22Rv1 (cell line): Measurements from ENCODE around the gene SORL1.

Source experiments
- CTCF ChIP-seq: fragments of 450-650 bp; IDR thresholded peaks from 2 replicates; pipeline ENCODE4 v1.5.1; 2017; ENCODE audit warnings: mild to moderate bottlenecking
- ZFX ChIP-seq: fragments of 450-650 bp; IDR thresholded peaks from 2 replicates; pipeline ENCODE4 v1.6.1; 2017; ENCODE audit warnings: antibody characterized with exemption, borderline replicate concordance

DNA sequence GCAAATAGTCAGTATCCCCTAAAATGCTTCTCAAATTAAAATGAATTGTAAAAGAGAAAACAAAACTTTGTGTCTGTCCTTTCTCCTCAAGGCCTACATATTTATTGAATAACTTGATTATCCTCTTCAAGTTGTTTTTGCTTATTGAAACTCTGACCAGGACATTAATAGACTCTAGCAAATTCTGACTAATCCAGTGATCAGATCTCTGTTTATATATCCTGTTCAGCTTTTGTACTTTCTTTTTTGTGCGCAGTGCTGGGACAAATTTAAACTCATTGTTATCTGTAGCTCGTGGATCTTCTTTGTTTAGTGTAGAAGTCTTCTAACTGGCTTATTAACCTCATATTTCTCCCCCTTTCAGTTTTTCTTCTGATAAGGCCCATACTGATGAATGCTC is 140.6 kb downstream of the SORL1 start:
- TF ChIP-seq CTCF (no peak), ZFX (no peak)
